Naive B cell (primary cell): ENCODE results near the gene RAB36. TPM values are rescaled to one million over a fixed set of nuclear protein-coding genes. Genes with fewer than 3 reads are reported as not detected.

ENCODE experiments used
- ATAC-seq, 2 donors: fragments of 150-1000 bp; cut with Tn5 transposase; 2 replicates each; pipeline ENCODE4 v1.10.0; 2021; ENCODE audit warnings: low read depth in 2 of 2, mild to moderate bottlenecking in 2 of 2, moderate library complexity in 2 of 2
- DNase-seq: peaks from one replicate; pipeline ENCODE4 v3.0.0; 2022
- H3K27ac Mint-ChIP-seq, 6 donors: one replicate each; pipeline ENCODE4 v1.8.0; 2020 to 2022; ENCODE audit warnings: mild to moderate bottlenecking in 6 of 6, mixed read lengths in 6 of 6, moderate library complexity in 5 of 6, inconsistent platforms in 2 of 6
- H3K27me3 Mint-ChIP-seq, 3 donors: one replicate each; pipeline ENCODE4 v1.8.0; 2021 to 2022; ENCODE audit warnings: mixed read lengths in 3 of 3, mild to moderate bottlenecking in 1 of 3
- H3K36me3 Mint-ChIP-seq, 2 donors: one replicate each; pipeline ENCODE4 v1.8.0; 2020 to 2022; ENCODE audit warnings: mixed read lengths in 2 of 2, inconsistent platforms in 1 of 2, mild to moderate bottlenecking in 1 of 2
- H3K4me1 Mint-ChIP-seq, 3 donors: one replicate each; pipeline ENCODE4 v1.8.0; 2020 to 2022; ENCODE audit warnings: mixed read lengths in 3 of 3, inconsistent platforms in 1 of 3, mild to moderate bottlenecking in 1 of 3, moderate library complexity in 1 of 3
- H3K4me3 Mint-ChIP-seq, 8 donors: one replicate each; pipeline ENCODE4 v1.8.0; 2020 to 2022; ENCODE audit warnings: mild to moderate bottlenecking in 8 of 8, mixed read lengths in 8 of 8, moderate library complexity in 8 of 8, inconsistent platforms in 2 of 8
- H3K9me3 Mint-ChIP-seq, 7 donors: one replicate each; pipeline ENCODE4 v1.8.0; 2020 to 2022; ENCODE audit warnings: mixed read lengths in 7 of 7, mild to moderate bottlenecking in 5 of 7, inconsistent platforms in 2 of 7, moderate library complexity in 1 of 7
- polyA plus RNA-seq, 6 donors: library from polyadenylated mRNA; unstranded; fragments of 300-500 nt; fragmentation: Illumina TruSeq; gene quantifications; one replicate each; pipeline ENCODE4 v1.2.3, GENCODE V29; 2021; ENCODE audit warnings: low read depth in 6 of 6

Gene RAB36
- 1 to 10 TPM in 2 of 6 donors, under 1 TPM in 3, not detected in 1; 0.40 to 1.7 (median 0.80) TPM for polyA plus RNA-seq

DNA sequence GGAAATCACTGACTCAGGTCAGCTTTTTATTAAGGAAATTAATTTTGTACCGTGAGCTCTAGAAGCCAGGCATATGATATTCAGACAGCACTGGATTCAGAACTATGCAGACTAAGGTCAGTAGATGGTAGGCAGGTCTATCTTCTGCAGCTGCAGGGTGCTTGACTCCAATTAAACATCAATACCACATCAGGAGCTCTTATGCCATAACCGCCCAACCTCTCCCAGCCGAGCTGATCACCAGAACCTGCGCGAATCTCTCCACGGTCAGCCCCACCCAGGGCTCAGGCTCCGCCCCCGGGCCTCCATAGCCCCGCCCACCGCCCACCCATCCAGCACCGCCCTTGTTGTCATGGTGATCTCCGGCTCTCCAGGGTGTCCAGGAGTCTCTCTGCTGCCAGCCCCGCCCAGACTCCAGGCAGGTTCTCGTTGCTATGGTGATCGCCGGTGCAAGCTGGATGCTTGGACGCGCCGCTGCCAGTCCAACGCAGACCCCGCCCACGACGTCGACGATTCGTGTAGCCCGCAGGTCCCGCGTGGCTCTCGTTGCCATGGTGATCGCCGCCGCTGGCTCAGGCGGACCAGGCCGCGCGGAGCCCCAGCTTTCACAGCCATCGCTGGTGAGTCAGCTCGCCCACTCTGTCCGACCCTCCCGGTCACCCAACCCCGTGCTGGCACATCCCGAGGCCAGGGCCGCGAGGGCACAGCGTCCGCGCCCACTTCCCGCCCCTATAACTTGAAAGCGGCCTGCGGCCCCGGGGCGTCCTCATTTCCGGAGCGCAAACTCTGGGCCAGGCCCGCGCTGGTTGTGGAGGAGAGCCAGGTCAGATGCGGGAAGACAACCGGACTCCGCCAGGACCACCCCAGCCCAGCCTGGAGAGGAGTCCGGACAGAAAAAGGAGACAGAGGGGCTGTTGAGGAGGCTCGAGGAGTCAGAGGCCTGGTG lies at the start of gene RAB36:
Gene RAB36 (plus strand): TSS at position 546 of the 946 bp plus-strand sequence. CDS start 1,140 bp downstream, outside the sequence.
- ATAC-seq: peak; percentile 54 to 57

DNA sequence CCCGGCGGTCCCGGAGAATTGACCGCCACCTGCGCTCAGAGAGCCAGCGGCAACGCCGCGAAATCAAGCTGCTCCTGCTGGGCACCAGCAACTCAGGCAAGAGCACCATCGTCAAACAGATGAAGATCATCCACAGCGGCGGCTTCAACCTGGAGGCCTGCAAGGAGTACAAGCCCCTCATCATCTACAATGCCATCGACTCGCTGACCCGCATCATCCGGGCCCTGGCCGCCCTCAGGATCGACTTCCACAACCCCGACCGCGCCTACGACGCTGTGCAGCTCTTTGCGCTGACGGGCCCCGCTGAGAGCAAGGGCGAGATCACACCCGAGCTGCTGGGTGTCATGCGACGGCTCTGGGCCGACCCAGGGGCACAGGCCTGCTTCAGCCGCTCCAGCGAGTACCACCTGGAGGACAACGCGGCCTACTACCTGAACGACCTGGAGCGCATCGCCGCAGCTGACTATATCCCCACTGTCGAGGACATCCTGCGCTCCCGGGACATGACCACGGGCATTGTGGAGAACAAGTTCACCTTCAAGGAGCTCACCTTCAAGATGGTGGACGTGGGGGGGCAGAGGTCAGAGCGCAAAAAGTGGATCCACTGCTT lies 49.4 kb upstream of the RAB36 start:
- no peak for DNase-seq
- Mint-ChIP-seq H3K27ac (no peak overlapping the region), H3K4me1 (peaks cover 3 to 6% (median 5%) of the 10 kb centered on the region in 3 donors), H3K9me3 (no peaks in the 10 kb centered on the region), H3K36me3 (no peaks in the 10 kb centered on the region), H3K27me3 (no peaks in the 10 kb centered on the region), H3K4me3 (no peak overlapping the region)
- ATAC-seq: no peak

More for the DNA sequence above, at the start of gene RAB36:
- peak within 1 kb of the TSS; percentile 56 to 89 (median 82) for H3K4me3 Mint-ChIP-seq
- H3K9me3 Mint-ChIP-seq: no peaks in the 10 kb centered on the region
- peaks cover 30 to 63% (median 40%) of the 10 kb centered on the region in 3 donors for H3K4me1 Mint-ChIP-seq
- peak within 1 kb of the TSS; percentile 91 to 98 (median 96) for H3K27ac Mint-ChIP-seq
- peak; percentile 91 for DNase-seq
- no peaks in the 10 kb centered on the region for H3K36me3 Mint-ChIP-seq
- H3K27me3 Mint-ChIP-seq: peaks cover 0 to 3% (median 0%) of the 10 kb centered on the region in 3 donors

DNA sequence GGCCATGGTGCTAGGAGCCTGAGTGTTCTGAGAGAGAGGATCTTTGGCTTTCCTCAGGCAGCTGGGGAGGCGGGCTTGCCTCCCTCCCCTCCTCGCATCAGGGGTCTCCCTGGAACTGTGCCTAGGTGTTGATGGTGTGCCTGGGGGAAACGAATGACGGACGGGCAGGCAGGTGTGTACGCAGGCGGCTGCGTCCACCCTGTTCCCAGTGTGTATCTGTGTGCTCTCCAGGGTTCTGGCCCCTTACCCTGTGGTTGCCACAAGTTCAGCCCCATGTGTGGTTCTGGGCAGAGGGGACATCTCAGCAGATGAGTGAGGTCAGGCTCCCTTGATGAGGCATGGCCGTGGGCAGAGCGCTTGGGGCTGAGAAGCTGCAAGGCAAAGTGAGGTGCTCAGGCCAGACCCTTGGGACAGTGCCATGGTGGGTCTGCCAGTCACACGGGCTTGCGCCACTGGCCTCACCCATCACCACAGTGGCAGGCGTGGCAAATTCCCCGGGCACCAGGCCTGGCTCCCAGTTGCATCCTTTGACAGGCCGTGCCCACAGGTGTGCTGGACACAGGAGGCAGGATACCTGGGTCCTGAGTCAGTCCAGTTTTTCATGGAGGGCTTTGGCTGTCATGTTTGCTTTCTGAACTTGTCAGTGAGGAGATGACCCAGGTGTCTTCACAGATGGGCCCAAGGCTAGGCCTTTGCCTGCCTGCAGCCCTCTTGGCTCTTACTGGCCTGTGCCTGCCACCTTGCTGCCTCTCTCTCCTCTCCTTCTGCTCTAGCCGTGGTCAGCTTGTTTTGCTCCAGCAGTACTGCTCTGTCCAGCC lies 47.7 kb upstream of the RAB36 start:
- Mint-ChIP-seq H3K36me3 (no peaks in the 10 kb centered on the region), H3K4me1 (peaks cover 3 to 6% (median 5%) of the 10 kb centered on the region in 3 donors), H3K9me3 (no peaks in the 10 kb centered on the region), H3K27me3 (no peaks in the 10 kb centered on the region), H3K4me3 (no peak overlapping the region), H3K27ac (peak overlapping the region in 1 of 6 donors; percentile 32)
- DNase-seq (no peak), ATAC-seq (no peak)

DNA sequence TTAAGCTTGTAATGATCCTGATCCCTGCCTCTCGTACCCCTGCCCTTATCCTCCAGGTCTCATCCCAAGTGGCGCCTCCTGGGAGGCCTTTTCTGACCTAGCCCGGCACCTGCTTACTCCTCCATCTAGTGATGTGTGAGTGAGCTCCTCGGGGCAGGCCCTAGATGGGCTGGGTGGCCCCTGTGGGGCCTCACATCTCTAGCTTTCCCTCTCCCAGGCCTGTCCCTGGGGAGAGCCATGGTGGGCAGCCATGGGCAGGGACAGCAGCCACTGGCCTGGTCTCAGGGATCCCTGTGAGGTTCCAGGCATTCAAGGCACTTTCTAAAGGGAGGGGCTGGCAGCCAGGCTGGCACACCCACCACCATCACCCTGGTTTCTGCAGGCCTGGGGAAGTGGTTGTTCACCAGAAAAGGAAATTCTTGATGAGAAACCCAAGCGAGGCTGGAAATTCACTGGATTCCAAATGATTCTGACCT lies 47.0 kb upstream of the RAB36 start:
- H3K36me3 Mint-ChIP-seq: no peaks in the 10 kb centered on the region
- no peaks in the 10 kb centered on the region for H3K9me3 Mint-ChIP-seq
- H3K4me1 Mint-ChIP-seq: peaks cover 3 to 6% (median 5%) of the 10 kb centered on the region in 3 donors
- H3K27ac Mint-ChIP-seq: peak overlapping the region in 1 of 6 donors; percentile 32
- ATAC-seq (no peak), DNase-seq (no peak)
- H3K27me3 Mint-ChIP-seq: no peaks in the 10 kb centered on the region
- H3K4me3 Mint-ChIP-seq: peak overlapping the region in 1 of 8 donors; percentile 15

GRCh38 chr22:23098718-23099530 lies 46.4 kb upstream of the RAB36 start:
- H3K4me3 Mint-ChIP-seq: no peak overlapping the region
- no peaks in the 10 kb centered on the region for H3K27me3 Mint-ChIP-seq
- no peak for ATAC-seq
- H3K36me3 Mint-ChIP-seq: no peaks in the 10 kb centered on the region
- no peak overlapping the region for H3K27ac Mint-ChIP-seq
- no peak for DNase-seq
- peaks cover 3 to 6% (median 3%) of the 10 kb centered on the region in 3 donors for H3K4me1 Mint-ChIP-seq
- no peaks in the 10 kb centered on the region for H3K9me3 Mint-ChIP-seq

- Mint-ChIP-seq H3K27ac (no peak overlapping the region), H3K4me1 (peaks cover 3 to 6% (median 3%) of the 10 kb centered on the region in 3 donors), H3K9me3 (no peaks in the 10 kb centered on the region), H3K27me3 (no peaks in the 10 kb centered on the region), H3K4me3 (no peak overlapping the region), H3K36me3 (no peaks in the 10 kb centered on the region)
- ATAC-seq: no peak
- no peak for DNase-seq
These were observed 45.8 kb upstream of the RAB36 start for GRCh38 chr22:23099531-23099804.

- Mint-ChIP-seq H3K27me3 (no peaks in the 10 kb centered on the region), H3K36me3 (no peaks in the 10 kb centered on the region), H3K27ac (no peak overlapping the region), H3K4me3 (peak overlapping the region in 1 of 8 donors; percentile 5), H3K4me1 (peaks cover 3 to 6% (median 3%) of the 10 kb centered on the region in 3 donors), H3K9me3 (no peaks in the 10 kb centered on the region)
- DNase-seq (no peak), ATAC-seq (no peak)
These were observed 45.0 kb upstream of the RAB36 start for GRCh38 chr22:23100124-23100801.

DNA sequence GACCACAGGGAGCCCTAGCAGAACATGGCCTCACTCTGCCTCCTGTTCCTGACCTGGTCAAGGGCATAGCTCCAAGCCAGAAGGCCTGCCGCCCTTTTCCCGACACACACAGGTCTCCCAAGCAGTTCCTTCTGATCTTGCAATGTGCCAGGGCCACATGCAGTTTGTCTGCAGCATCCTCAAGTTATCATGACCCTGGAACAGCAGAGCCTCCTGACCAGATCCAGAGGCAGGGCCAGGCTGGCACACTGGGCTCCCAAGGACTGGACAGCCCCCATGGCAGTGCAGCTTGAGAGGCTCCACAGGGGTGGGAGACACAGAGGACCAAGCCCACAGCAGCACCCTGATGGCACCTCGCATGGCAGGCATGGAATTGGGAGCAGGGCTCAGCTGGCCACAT lies 43.8 kb upstream of the RAB36 start:
- DNase-seq: no peak
- H3K9me3 Mint-ChIP-seq: no peaks in the 10 kb centered on the region
- peaks cover 0 to 10% (median 3%) of the 10 kb centered on the region in 3 donors for H3K4me1 Mint-ChIP-seq
- peak overlapping the region in 1 of 6 donors; percentile 26 for H3K27ac Mint-ChIP-seq
- H3K36me3 Mint-ChIP-seq: no peaks in the 10 kb centered on the region
- no peak overlapping the region for H3K4me3 Mint-ChIP-seq
- H3K27me3 Mint-ChIP-seq: no peaks in the 10 kb centered on the region
- no peak for ATAC-seq

- no peaks in the 10 kb centered on the region for H3K9me3 Mint-ChIP-seq
- no peaks in the 10 kb centered on the region for H3K36me3 Mint-ChIP-seq
- no peaks in the 10 kb centered on the region for H3K27me3 Mint-ChIP-seq
- no peak overlapping the region for H3K27ac Mint-ChIP-seq
- ATAC-seq (no peak), DNase-seq (no peak)
- peaks cover 0 to 5% (median 3%) of the 10 kb centered on the region in 3 donors for H3K4me1 Mint-ChIP-seq
- H3K4me3 Mint-ChIP-seq: peak overlapping the region in 1 of 8 donors; percentile 60
These were observed 43.1 kb upstream of the RAB36 start for GRCh38 chr22:23102002-23102655.

DNA sequence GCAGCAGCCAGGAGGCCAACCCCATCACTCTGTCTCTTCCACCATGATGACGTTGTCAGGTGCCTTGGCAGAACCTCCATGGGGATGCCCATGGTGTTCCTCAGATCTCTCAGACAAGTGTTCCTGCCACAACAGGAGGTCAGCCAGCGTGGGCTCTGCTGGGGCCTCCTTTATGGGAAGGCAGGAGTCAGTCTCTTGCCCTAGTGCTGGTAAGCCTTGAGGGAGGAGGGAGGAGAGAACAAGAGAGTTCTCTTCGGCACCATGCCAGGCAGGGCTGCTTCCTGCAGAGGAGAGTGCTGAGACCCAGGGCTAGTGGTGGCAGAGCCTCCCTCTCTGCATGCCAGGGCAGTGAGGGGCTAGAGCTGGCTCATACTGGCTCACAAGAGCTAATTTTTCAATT lies 42.5 kb upstream of the RAB36 start:
- H3K4me1 Mint-ChIP-seq: peaks cover 0 to 11% (median 7%) of the 10 kb centered on the region in 3 donors
- no peaks in the 10 kb centered on the region for H3K9me3 Mint-ChIP-seq
- no peak for ATAC-seq
- no peak for DNase-seq
- H3K27me3 Mint-ChIP-seq: no peaks in the 10 kb centered on the region
- no peaks in the 10 kb centered on the region for H3K36me3 Mint-ChIP-seq
- no peak overlapping the region for H3K4me3 Mint-ChIP-seq
- no peak overlapping the region for H3K27ac Mint-ChIP-seq

DNA sequence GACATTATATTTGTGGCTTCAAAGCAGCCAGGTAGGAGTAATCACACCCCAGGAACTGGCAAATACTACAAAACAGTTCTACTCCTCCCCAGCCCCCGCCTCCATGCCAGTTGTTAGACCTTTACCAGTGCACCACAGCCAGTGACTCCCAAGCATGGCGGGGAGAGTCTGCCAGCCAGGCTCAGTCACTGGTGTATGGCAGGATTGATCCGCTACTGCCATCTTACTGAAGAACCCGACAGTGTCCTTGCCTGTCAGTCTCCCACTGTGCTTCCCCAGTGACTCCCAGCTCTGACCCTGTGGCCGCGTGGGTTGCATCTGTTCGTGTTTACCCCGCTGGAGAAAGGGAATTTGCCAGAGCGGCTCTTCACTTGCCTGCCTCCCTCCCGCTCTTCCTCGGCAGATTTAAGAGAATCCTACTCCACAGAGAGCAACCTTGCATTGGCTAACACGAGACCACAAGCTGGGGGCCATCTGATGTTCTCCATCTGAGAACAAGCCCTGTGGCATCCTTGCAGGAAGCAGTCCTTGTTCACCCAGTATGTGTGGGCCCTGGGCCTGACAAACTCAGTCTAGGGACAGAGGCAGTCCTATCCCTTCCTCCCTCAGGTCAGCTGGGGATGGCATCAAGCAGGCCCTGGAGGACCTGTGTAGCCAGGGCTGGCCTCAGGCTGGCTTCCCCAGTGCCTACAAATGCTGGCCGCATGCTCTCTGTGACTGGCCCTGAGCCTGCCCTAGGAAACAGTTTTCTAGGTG lies 41.9 kb upstream of the RAB36 start:
- Mint-ChIP-seq H3K36me3 (no peaks in the 10 kb centered on the region), H3K4me1 (peaks cover 0 to 11% (median 7%) of the 10 kb centered on the region in 3 donors)
- no peak for ATAC-seq

More for the DNA sequence above, 41.9 kb upstream of the RAB36 start:
- no peak overlapping the region for H3K4me3 Mint-ChIP-seq
- no peaks in the 10 kb centered on the region for H3K27me3 Mint-ChIP-seq
- no peak overlapping the region for H3K27ac Mint-ChIP-seq
- no peak for DNase-seq
- no peaks in the 10 kb centered on the region for H3K9me3 Mint-ChIP-seq
